Measurements from ENCODE around the gene RANBP1. TPM values are rescaled to one million over a fixed set of nuclear protein-coding genes. Genes with fewer than 3 reads are reported as not detected.
"Not testable (repeated sequence)": the region's sequence is repeated elsewhere in the genome, so short reads cannot be mapped to it uniquely, and the experiment has no call there.

RANBP1 gene
- 160 and 191 TPM in 2 replicates for total RNA-seq (ENCODE audit: low replicate concordance)

DNA sequence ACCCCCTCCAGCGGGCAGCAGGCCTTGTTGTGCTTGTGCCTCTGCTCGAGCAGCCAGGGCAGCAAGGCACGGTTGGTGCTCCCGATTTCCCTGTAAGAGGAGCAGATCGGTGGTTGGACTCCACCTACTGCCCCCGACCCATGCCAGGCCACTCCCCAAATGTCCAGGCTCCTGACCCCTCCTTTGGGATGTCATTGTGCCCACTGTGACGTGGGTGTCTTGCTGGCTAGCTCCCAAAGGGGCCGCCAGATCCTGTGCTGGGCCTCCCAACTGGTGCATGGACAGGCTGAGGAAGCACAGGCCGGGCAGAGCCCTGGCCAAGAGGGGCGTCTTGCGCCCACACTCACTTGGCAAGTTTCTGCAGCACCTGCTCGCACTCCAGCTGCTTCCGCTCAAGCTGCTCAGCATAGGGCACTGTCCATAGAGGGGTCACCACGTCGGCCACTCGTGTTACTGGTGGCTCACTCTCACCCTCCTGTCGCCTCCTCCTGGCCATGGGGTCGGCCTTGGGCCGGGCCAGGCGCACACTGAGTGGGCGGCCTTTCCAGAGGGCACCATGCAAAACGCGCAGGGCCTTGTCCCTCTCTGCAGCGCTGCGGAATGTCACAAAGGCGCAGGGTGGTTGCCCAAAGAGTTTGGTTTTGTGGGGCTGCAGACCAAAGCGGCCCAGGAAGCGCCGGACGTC, at the start of gene RANBP1:
TSS of gene RANBP1 (plus strand) at position 414 of the 685 bp plus-strand sequence. CDS start at position 495, 81 bp downstream.
- TF ChIP-seq, protein P1, sequence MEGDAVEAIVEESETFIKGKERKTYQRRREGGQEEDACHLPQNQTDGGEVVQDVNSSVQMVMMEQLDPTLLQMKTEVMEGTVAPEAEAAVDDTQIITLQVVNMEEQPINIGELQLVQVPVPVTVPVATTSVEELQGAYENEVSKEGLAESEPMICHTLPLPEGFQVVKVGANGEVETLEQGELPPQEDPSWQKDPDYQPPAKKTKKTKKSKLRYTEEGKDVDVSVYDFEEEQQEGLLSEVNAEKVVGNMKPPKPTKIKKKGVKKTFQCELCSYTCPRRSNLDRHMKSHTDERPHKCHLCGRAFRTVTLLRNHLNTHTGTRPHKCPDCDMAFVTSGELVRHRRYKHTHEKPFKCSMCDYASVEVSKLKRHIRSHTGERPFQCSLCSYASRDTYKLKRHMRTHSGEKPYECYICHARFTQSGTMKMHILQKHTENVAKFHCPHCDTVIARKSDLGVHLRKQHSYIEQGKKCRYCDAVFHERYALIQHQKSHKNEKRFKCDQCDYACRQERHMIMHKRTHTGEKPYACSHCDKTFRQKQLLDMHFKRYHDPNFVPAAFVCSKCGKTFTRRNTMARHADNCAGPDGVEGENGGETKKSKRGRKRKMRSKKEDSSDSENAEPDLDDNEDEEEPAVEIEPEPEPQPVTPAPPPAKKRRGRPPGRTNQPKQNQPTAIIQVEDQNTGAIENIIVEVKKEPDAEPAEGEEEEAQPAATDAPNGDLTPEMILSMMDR (IDR thresholded peaks at IDR 0.05; ENCODE audit: insufficient read depth, low read length), result no peak

DNA sequence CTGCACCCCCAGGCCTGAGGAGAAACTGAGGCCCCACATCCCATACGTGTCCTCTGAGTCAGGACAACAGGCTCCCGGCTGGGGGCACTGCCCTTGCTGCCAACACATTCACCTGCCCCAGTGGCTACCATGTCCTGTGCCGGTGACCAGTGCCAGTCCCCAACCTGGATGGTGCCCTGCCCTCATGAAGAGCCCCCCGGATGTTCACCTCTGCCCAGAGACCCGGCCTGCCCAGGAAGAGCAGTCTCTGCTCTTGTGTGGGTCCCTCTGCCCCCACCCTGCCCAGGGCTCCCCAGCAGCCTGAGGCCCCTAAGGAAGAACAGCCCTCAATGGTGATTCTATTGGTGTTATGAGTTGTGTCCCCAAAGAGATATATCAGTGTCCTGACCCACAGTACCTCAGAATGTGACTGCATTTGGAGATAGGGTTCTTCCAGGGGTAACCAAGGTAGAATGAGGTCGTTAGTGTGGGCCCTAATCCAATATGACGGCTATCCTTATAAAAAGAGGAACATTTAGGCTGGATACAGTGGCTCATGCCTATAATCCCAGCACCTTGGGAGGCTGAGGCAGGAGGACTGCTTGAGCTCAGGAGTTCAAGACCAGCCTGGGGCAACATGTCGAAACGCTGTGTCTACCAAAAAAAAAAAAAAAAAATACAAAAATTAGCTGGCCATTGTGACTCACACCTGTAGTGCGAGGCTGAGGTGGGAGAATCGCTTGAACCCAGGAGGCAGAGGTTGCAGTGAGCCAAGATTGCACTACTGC, 49.1 kb upstream of the RANBP1 start:
- no peak for DNase-seq (ENCODE audit: low read depth)
- H3K4me3 ChIP-seq (ENCODE audit: low read depth, low read length), result no peak overlapping the region
- TF ChIP-seq, protein P1 (IDR thresholded peaks at IDR 0.05; ENCODE audit: insufficient read depth, low read length), result no peak

More for the DNA sequence above, at the start of gene RANBP1:
- no peak for DNase-seq (ENCODE audit: low read depth)
- peak within 1 kb of the TSS; percentile 98 for H3K4me3 ChIP-seq (ENCODE audit: low read depth, low read length)

DNA sequence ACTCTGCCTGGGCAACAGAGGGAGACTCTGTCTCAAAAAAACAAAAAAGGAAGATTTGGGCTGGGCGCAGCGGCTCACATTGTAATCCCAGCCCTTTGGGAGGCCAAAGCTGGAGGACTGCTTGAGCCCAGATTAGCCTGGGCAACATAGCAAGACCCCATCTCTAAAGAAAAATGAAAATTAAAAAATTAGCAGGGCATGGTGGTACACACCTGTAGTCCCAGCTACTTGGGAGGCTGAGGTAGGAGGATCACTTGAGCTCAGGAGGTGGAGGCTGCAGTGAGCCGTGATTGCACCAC, 48.6 kb upstream of the RANBP1 start:
- H3K4me3 ChIP-seq (ENCODE audit: low read depth, low read length); DNase-seq (ENCODE audit: low read depth): not testable (repeated sequence)

DNA sequence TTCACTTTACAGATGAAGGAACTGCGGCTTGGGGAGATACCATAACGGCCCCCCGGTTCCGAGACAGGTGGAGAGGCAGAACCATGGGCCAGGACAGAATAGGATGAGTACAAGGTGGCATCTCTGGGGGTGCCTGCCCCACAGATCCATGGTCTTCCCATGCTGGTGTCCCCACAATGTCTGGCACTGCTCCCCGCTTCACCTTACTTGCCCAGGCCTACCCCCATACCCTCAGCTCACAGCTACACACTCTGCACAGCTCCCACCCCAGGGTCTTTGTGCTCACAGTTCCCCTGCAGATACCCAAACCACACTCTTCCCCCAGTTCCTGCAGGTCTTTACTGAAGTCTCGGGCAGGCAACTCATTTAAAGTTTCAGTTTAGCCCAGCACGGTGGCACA, 47.3 kb upstream of the RANBP1 start:
- DNase-seq (ENCODE audit: low read depth), result no peak
- TF ChIP-seq, protein P1 (IDR thresholded peaks at IDR 0.05; ENCODE audit: insufficient read depth, low read length), result no peak

DNA sequence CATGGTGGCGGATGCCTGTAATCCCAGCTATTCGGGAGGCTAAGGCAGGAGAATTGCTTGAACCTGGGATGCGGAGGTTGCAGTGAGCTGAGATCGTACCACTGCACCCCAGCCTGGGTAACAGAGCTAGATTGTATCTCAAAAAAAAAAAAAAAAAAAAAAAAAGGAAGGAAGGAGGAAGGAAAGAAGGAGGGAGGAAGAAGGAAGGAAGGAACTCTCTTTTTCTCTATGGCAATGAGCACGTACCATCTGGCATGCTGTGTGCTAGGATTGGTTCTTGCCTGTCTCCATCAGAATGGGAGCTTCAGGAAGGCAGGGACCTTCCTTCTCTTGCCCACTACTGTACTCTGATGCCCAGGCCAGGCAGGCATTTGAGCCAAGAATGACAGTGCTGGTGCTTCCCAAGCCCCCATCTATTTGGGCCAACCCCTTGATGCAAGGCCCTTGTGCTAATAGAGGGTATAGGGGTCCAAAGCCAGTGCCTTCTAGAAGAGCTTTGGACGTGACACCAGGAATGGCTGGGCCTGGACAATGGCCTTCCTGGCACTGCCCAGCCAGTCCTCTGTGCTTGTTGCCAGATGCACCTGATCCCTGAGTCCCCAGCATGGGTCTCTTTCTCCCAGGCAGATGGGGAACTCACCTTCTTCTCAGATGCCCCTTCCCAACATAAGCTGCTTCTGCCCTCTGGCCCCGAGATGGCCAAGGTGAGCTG, 46.4 kb upstream of the RANBP1 start:
- no peak for DNase-seq (ENCODE audit: low read depth)
- H3K4me3 ChIP-seq (ENCODE audit: low read depth, low read length), result no peak overlapping the region
- TF ChIP-seq, protein P1 (IDR thresholded peaks at IDR 0.05; ENCODE audit: insufficient read depth, low read length), result no peak

More for the DNA sequence above, 47.3 kb upstream of the RANBP1 start:
- H3K4me3 ChIP-seq (ENCODE audit: low read depth, low read length), result no peak overlapping the region

DNA sequence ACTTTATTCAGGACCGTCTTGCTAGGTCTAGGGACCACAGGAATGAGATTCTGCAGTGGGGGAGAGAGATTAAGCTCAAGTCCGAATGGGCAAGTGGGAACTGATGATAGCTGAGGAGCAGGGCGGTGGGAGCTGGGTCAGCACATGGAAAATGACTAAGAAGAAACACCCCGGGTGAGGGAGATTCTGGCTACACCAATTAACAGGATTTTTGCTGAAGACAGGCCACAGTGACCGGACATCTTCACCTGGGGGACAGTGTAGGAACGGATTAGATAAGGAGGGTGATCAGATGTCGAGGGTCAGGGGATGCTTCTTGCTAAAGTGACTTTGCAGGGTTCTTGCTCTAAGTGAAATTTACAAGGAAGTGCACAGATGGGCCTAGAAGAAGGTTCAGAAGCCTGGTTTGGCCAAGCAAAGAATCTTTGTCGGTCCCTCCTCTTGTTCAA, 44.4 kb upstream of the RANBP1 start:
- TF ChIP-seq, protein P1 (IDR thresholded peaks at IDR 0.05; ENCODE audit: insufficient read depth, low read length), result no peak
- no peak for DNase-seq (ENCODE audit: low read depth)
- H3K4me3 ChIP-seq (ENCODE audit: low read depth, low read length), result no peak overlapping the region

DNA sequence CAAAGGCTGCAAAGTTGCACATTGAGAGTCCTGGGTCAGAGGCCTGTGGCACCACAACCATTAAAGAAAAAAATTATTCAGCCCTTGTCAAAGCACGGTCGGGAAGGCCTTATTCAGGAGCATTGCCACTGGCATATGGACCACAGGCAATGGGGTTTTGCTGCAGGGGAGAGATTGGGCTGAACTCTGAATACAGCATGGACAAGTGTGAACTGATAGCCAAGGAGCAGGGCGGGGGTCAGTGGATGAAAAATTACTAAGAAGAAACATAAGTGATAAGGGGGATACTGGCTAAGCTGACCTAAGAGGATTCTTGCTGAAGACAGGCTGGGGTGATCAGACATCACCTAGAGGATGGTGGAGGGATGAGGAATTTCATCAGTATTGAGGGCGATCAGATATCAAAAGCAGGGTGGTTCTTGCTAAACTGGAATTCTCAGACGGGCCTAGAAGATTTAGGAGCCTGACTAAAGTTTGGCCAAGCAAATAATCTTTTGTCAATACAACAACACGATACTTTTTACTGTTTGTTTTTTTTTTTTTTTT, 39.2 kb upstream of the RANBP1 start:
- DNase-seq (ENCODE audit: low read depth), result no peak
- TF ChIP-seq, protein P1 (IDR thresholded peaks at IDR 0.05; ENCODE audit: insufficient read depth, low read length), result no peak
- H3K4me3 ChIP-seq (ENCODE audit: low read depth, low read length), result no peak overlapping the region
